Thyroid gland (tissue), 4 donors: ENCODE measurements around the gene GID8. TPM values are rescaled to one million over a fixed set of nuclear protein-coding genes. Genes with fewer than 3 reads are reported as not detected.

Experiments
- DNase-seq, 2 donors: peaks; one replicate each; pipeline ENCODE4 v3.0.0-alpha.2; 2019
- H3K27ac ChIP-seq, 3 donors: fragments of 200-600 bp; sonication (generic); 1 replicate in 2 of 3; 2 replicates in 1 of 3; pipeline ENCODE4 v1.5.1; 2016 to 2019; ENCODE audit warnings: mild to moderate bottlenecking in 1 of 3, moderate library complexity in 1 of 3
- H3K27me3 ChIP-seq: fragments of 200-600 bp; sonication (generic); one replicate; pipeline ENCODE4 v1.5.1; 2019
- H3K36me3 ChIP-seq, 2 donors: fragments of 200-600 bp; sonication (generic); one replicate each; pipeline ENCODE4 v1.5.1; 2016 to 2019
- H3K4me1 ChIP-seq, 2 donors: fragments of 200-600 bp; sonication (generic); one replicate each; pipeline ENCODE4 v1.5.1; 2017 to 2019
- H3K4me3 ChIP-seq, 3 donors: fragments of 200-600 bp; sonication (generic); replicated peaks in 1 of 3; 1 replicate in 2 of 3; 2 replicates in 1 of 3; pipeline ENCODE4 v1.5.1; 2016; ENCODE audit warnings: mild to moderate bottlenecking in 1 of 3
- H3K9me3 ChIP-seq: fragments of 200-600 bp; sonication (generic); one replicate; pipeline ENCODE4 v1.5.1; 2017
- CTCF ChIP-seq, 6 experiments: fragments of 200-600 bp in 3 of 6; fragments of 450-650 bp in 3 of 6; sonication (generic) in 3 of 6; IDR thresholded peaks; one replicate each; pipeline ENCODE4 v1.5.1; 2016 to 2019; ENCODE audit warnings: antibody characterized with exemption in 6 of 6, mild to moderate bottlenecking in 2 of 6, inconsistent platforms in 1 of 6, moderate library complexity in 1 of 6
- POLR2A ChIP-seq, 2 donors: fragments of 450-650 bp; IDR thresholded peaks; one replicate each; pipeline ENCODE4 v1.6.1; 2017; ENCODE audit warnings: antibody characterized with exemption in 2 of 2, mild to moderate bottlenecking in 2 of 2, moderate library complexity in 1 of 2
- WGBS, 2 donors: methylation state at CpG; one replicate each; pipeline ENCODE4 v1.1.5; 2017; 5-methylcytosine and 5-hydroxymethylcytosine counted together
- intact Hi-C: fragments of 100-400 bp; cut with DNase I; formaldehyde crosslinking; loops from one replicate; pipeline ENCODE4 v1.15.1; 2023
- total RNA-seq, 4 donors: library from RNA; depleted of rRNA; stranded (reverse); fragments of >200 nt; gene quantifications; one replicate each; pipeline ENCODE4 v1.2.3, GENCODE V29; 2016

The GID8 gene
- total RNA-seq, 4 donors from 2014 or later, result 30.3 to 38.5 (median 34.5) TPM

DNA sequence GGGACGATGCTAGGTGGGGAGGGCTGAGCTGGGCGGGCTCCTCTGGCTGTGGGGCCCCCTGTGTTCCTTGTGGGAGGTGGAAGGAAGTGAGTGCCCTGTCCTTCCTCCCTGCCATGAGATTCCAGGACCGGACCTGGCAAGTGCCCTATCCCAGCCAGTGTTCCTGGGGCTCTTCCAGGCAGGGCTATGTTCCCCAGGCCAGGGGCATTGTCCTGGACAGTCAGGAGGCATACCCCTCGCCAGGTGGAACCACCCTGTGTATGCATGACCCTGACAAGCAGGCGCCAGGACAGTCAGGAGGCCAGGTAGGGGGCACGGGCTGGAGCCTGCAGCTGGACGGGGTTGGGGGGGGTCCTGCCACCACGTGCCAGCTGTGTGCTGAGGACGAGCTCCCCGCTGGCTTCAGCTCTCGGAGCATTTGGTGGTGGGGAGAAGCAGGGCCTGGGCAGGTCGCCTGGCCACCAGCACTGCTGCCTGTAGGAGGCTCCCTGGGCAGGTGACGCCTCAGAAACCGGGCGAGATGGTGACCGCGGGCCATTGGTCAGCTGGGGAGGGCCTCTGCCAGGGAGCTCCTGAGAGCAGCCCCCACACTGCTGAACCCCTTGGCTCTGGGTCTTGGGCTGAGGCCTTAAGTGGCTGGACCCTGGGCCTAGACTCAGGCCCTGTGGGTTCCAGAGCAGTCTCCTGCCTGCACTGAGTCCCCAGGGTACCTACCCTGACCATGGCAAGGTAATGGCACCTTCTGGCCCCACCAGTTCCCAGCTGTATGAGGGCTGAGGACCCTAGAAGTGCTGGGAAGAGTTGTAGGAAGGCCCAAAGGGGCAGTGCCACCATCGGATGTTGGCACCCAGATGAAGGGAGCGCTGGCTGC is 15.3 kb downstream of the GID8 start:
- peaks cover 27 to 38% of the 10 kb centered on the region in 2 donors for H3K4me1 ChIP-seq
- no peaks in the 10 kb centered on the region for H3K9me3 ChIP-seq
- no peak for TF ChIP-seq CTCF (IDR thresholded peaks at IDR 0.05)
- no peak for TF ChIP-seq POLR2A (IDR thresholded peaks at IDR 0.05)
- DNase-seq, result no peak
- H3K27me3 ChIP-seq, result no peaks in the 10 kb centered on the region
- no peak overlapping the region for H3K4me3 ChIP-seq
- H3K27ac ChIP-seq, result peak overlapping the region; percentile 44 to 73 (median 63)
- H3K36me3 ChIP-seq, result peaks cover 4 to 5% of the 10 kb centered on the region in 2 donors
- intact Hi-C loops, result no loop called here
- WGBS, 2 donors, result 42 to 70% methylated on average over 2 to 14 of the region's 19 CpGs

- no peaks in the 10 kb centered on the region for H3K27me3 ChIP-seq
- no peaks in the 10 kb centered on the region for H3K9me3 ChIP-seq
- H3K27ac ChIP-seq, result peak overlapping the region; percentile 44 to 73 (median 63)
- TF ChIP-seq CTCF (IDR thresholded peaks at IDR 0.05), result no peak
- TF ChIP-seq POLR2A (IDR thresholded peaks at IDR 0.05), result peak in 1 of 2 donors; percentile 30
- intact Hi-C loops, result no loop called here
- WGBS, 2 donors, result 3 to 4% methylated on average over 12 to 27 of the region's 32 CpGs
- H3K36me3 ChIP-seq, result peaks cover 4 to 5% of the 10 kb centered on the region in 2 donors
- peak; percentile 84 to 91 for DNase-seq
- peaks cover 27 to 38% of the 10 kb centered on the region in 2 donors for H3K4me1 ChIP-seq
- peak overlapping the region in 1 of 3 donors; percentile 19 for H3K4me3 ChIP-seq
Measured at GRCh38 chr20:62953839-62954703, 16.1 kb downstream of the GID8 start.

DNA sequence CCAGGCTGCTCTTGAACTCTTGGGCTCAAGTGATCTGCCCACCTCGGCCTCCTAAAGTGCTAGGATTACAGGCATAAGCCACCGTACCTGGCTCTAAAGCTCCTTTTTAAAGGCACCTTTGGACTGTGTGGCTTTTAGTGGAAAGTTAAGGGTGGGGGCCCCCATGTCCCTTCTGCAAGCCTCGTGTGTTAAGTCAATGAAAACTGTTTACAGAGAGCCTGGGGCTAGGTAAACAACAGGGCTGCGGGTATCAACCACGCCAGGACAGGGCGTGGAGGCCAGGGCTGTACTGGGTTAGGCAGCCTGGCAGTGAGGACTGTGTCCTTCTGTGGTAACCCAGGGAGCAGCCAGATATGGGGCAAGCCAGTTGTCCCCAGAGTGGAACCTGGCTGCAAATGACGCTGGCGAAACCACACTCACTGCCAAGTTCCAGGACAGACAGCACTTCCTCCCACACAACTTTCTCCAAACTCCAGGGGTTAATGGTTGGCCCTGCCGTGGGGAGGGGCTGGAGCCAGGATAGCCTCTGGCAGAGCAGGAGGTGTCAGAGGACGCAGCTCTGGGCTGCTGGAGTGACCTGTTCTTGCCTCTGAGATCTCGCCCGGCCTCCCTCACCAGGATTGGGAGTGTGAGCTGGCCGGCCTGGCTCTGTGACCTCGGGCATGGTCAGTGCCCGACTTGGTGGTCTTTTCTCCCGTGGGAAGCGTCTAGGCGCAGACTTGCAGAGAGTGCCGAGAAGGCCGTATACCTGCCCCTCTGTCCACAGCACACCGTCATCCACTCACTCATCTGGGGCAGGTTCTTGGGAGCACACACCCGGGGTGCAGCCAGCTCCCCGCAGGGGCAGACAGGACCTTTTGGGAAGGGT is 17.8 kb downstream of the GID8 start:
- no peaks in the 10 kb centered on the region for H3K36me3 ChIP-seq
- TF ChIP-seq POLR2A (IDR thresholded peaks at IDR 0.05) (no peak), CTCF (IDR thresholded peaks at IDR 0.05) (no peak)
- no peaks in the 10 kb centered on the region for H3K27me3 ChIP-seq
- 54 to 57% methylated on average over 11 to 23 of the region's 23 CpGs for WGBS, 2 donors
- no peaks in the 10 kb centered on the region for H3K9me3 ChIP-seq
- no peak overlapping the region for H3K4me3 ChIP-seq
- H3K27ac ChIP-seq, result no peak overlapping the region
- peaks cover 27 to 38% of the 10 kb centered on the region in 2 donors for H3K4me1 ChIP-seq
- DNase-seq, result peak; percentile 49 to 55
- intact Hi-C loops, result no loop called here

DNA sequence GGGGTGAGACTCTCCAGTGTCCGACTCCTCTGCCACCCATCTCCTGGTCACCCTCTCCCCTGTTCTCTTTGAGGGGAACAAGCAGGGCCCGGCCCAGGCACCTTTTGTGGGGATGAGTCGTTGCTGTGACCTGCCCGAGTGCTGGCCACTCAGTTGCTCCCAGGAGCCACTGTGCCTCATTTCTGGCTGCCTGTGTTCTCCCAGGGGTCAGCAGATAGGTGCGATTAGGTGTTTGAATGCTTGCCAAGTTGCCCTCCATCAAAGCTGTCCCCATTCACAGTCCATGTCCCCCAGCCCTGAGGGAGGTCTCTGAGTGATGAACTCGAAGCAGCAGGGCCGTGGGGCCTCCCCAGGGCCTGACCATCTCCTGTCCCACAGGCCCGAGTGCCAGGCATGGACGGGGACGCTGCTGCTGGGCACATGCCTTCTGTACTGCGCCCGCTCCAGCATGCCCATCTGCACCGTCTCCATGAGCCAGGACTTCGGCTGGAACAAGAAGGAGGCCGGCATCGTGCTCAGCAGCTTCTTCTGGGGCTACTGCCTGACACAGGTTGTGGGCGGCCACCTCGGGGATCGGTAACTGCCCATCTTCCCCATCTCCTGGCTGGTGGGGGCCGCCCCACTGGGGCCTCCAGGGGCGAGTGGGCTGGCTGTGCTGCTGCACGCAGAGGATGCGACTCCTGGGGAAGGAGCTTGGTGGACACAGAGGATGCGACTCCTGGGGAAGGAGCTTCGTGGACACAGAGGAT is 18.6 kb downstream of the GID8 start:
- intact Hi-C loops, result no loop called here
- H3K9me3 ChIP-seq, result no peaks in the 10 kb centered on the region
- H3K4me3 ChIP-seq, result no peak overlapping the region
- H3K27me3 ChIP-seq, result no peaks in the 10 kb centered on the region
- WGBS, 2 donors, result 96 to 97% methylated on average over 18 to 22 of the region's 25 CpGs
- no peaks in the 10 kb centered on the region for H3K36me3 ChIP-seq
- H3K4me1 ChIP-seq, result peaks cover 27 to 38% of the 10 kb centered on the region in 2 donors
- H3K27ac ChIP-seq, result no peak overlapping the region
- no peak for DNase-seq
- TF ChIP-seq POLR2A (IDR thresholded peaks at IDR 0.05) (no peak), CTCF (IDR thresholded peaks at IDR 0.05) (no peak)
